Activated CD4-positive, alpha-beta T cell treated with anti-CD3 and anti-CD28 coated beads, Interleukin-2, amount 50 U/mL, for 16 hours (primary cell): ENCODE measurements around the gene EIF1AD.
"Not testable (repeated sequence)": the region's sequence is repeated elsewhere in the genome, so short reads cannot be mapped to it uniquely, and the experiment has no call there.

Source experiments
- DNase-seq: peaks from one replicate; pipeline ENCODE4 v3.0.0-alpha.2; 2020

Gene EIF1AD

DNA sequence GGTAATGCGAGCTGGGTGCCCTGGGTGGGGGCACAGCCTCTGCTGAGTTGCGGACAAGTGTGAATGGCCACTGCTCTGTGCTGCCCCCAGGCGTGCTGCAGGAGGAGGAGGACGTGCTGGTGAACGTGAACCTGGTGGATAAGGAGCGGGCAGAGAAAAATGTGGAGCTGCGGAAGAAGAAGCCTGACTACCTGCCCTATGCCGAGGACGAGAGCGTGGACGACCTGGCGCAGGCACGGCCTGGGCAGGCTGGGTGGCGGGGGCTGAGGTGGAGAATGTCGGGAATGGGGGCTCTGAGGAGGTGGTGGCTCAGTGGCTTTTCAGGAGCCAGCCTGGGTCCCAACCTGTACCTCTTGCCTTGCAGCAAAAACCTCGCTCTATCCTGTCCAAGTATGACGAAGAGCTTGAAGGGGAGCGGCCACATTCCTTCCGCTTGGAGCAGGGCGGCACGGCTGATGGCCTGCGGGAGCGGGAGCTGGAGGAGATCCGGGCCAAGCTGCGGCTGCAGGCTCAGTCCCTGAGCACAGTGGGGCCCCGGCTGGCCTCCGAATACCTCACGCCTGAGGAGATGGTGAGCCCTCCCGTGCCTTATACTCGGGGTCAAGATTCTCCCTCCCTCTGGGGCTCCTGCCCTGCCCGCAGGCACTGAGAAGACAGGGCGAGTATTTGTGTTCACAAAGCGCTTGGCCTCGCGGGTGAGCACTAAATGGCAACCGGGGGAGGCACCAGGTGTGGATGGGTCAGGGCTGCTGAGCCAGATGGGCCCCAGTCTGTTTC, 35.8 kb downstream of the EIF1AD start:
- DNase-seq: no peak

DNA sequence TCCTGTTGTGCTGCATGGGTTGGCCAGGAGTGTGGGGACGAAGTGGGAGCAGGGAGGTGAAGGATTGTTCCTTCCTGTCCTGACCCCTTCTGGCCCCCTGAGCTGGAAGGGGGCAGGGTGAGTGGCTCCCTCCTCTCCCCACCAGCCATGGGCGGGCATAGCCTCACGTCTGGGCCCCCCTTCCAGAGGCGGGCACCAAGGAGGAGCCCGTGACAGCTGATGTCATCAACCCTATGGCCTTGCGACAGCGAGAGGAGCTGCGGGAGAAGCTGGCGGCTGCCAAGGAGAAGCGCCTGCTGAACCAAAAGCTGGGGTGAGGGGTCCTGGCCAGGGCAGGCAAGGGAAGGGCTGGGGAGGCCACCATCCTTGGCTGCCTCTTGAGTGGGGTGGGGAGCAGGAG, 37.1 kb downstream of the EIF1AD start:
- no peak for DNase-seq

DNA sequence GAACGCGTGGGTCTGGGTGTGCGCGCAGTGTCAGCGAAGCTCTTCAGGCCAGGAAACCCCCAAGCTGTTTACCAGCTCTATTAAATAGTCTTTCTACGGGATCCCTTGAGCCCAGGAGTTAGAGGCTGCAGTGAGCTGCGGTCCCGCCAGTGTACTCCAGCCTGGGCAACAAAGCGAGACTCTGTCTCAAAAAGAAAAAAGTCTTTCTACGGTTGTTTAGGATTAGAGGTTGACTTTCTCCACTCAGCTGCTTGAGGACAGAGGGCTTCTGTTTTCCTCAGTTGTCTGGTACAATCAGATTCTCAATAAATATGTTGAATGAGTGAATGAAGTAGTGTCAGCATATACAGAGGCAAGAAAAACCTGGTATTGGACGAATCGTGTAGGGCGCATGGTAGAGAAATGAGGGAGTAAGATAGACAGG, 39.8 kb downstream of the EIF1AD start:
- no peak for DNase-seq

DNA sequence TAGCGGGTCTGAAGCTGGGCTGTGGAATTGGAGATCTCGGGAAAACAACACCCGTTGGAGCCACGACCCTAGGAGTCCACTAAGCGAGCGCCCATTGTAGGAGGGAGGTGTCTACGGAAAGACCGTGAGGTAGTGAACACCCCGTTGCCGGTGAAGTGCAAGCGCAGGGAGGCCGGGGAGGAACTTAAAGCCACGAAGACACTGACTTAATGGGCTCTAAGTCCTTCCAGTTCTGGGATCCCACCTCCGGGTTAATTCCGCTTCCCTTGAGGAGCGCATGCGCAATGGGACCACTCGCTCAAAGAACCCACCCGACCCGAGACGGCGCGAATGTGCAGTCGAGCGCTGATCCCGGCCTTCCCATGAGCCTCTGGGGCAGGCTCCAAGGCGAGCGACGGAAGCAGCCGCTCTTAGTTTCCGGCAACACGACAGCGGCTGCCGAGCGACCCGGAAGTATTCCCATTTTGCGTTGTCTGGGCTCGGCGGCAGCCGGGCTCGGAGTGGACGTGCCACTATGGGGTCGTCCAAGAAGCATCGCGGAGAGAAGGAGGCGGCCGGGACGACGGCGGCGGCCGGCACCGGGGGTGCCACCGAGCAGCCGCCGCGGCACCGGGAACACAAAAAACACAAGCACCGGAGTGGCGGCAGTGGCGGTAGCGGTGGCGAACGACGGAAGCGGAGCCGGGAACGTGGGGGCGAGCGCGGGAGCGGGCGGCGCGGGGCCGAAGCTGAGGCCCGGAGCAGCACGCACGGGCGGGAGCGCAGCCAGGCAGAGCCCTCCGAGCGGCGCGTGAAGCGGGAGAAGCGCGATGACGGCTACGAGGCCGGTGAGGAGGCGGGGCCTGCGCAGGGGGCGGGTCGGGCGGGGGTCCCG, 40.5 kb downstream of the EIF1AD start, which contains the start of gene SART1:
Gene SART1 (plus strand): TSS at position 468 of the 874 bp plus-strand sequence. CDS start 47 bp downstream, at position 515.
- DNase-seq: peak; percentile 99

DNA sequence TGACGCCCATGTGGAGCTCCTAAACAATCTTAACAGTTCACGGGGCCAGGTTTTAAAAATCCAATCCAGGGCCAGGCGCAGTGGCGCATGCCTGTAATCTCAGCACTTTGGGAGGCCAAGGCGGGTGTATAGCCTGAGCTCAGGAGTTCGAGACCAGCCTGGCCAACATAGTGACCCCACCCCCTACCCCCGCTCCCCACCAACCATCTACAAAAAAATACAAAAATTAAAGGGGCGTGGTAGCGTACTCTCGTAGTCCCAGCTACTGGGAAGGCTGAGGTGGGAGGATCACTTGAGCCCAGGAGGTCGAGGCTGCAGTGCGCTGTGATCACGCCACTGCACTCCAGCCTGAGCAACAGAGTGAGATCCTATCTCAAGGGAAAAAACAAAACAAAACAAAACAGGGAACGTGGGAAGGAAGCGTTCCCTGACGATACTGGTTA, 41.1 kb downstream of the EIF1AD start:
- no peak for DNase-seq

DNA sequence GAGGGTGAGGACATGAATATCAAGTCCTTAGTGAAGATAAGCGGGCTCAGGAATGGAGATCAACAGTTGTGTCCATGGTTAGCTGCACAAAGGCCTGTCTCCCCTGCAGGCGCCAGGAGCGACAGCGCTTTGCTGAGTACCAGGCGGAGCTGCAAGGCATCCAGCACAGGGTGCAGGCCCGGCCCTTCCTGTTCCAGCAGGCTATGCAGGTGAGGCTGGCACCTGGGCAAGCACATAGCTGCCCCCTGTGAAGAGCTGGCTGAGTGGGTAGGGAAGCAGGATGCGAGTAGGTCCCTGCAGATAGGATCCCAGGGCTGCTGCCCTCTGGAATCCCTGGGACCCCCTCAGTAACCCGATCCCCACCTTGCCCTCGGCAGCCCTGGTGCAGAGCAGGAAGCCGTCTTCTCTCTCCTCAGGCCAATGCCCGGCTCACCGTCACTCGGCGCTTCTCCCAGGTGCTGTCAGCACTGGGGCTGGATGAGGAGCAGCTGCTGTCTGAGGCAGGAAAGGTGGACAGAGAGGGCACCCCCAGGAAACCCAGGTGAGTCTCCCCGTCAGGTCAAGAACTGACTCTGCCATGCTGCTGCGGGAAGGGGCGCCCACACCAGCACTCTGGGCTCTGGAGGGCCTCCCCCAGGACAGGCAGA, 43.1 kb downstream of the EIF1AD start:
- no peak for DNase-seq

DNA sequence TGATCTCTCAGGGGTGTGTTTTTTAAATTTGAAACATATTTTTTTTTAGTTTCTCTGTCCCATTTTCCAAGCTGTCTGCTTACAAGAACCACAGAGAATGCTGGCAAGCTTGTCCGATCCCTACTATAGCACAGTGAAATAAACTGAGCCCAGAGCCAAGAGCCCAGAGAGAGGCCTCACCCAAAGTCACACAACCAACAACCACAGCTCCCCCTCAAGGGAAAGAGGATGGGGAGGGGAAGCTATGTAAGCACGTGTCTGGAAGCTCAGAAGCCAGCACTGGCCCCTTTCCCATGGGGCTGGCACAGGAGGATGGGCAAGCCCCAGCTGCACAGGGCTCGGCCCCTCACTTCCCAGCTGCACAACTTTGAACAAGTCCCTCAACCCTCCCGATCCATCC, 43.7 kb downstream of the EIF1AD start:
- DNase-seq: no peak

DNA sequence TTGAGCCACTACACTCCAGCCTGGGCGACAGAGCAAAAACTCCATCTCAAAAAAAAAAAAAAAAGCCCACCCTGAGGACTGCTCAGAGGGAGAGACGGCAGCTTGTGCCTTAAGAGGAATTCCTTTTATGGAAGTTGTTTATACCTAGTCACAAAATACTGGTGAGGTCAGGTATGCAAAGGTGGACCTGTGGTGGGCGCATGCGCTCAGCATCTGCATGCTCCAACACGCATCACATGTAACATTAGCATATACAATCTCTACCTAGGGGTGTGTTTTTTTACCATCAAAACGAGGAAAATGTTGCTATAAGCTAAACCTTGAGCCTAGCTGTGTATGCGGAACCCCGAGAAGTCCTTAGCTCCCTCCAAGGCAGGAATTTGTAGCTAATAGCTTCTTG, 47.2 kb downstream of the EIF1AD start:
- DNase-seq: no peak

DNA sequence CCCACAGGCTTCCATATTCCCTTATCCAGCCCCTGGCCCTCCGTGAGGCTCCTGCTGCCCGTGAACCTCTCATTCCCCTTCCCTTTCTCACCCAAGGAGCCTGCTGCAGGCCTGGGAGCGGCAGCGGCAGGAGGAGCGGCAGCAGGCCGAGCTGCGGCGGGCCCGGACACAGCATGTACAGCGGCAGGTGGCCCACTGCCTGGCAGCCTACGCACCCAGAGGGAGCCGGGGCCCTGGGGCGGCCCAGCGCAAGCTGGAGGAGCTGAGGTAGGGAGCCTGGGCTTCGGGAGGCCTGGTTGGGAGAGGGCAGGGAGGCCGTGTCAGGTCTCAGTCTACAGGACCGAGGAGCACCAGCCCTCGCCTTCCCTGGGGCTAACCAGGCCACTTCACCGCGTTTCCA, 48.5 kb downstream of the EIF1AD start:
- DNase-seq: no peak

DNA sequence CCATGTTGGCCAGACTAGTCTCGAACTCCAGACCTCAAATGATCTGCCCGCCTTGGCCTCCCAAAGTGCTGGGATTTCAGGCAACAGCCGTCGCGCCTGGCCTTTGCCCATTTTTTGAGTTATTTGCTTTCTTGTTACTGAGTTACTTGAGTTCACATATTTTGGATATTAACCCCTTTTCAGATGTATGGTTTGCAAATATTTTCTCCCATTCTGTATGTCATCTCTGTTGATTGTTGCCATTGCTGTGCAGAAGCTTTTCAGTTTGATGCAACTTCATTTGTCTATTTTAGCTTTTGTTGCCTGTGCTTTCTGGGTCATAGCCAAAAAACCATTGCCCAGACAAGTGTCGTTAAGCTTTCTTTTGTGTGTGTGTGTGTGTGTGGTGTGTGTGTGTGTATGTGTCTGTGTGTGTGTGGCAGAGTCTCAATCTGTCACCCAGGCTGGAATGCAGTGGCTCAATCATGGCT, 49.9 kb downstream of the EIF1AD start:
- no peak for DNase-seq

DNA sequence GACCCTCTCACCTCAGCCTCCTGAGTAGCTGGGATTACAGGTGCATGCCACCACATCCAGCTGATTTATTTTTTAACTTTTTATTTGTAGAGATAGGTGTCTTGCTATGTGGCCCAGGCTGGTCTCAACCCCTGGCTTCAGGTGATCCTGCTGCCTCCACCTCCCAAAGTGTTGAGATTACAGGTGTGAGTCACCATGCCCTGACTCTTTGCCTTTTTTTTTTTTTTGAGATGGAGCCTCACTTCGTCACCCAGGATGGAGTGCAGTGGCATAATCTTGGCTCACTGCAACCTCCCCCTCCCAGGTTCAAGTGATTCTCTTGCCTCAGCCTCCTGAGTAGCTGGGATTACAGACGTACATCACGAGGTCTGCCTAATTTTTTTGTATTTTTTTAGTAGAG, 50.3 kb downstream of the EIF1AD start:
- not testable (repeated sequence) for DNase-seq

DNA sequence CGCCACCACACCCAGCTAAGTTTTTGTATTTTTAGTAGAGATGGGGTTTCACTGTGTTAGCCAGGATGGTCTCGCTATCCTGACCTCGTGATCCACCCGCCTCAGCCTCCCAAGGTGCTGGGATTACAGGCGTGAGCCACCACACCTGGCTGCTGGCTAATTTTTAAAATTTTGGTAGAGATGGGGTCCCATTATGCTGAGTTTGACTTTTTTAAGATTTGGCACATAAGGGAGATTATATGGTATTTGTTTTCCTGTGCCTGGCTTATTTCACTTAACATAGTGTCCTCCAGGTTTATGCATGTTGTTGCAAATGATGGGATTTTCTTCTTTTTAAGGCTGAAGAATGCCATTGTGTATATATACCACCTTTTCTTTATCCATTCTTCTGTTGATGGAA, 51.2 kb downstream of the EIF1AD start:
- not testable (repeated sequence) for DNase-seq

DNA sequence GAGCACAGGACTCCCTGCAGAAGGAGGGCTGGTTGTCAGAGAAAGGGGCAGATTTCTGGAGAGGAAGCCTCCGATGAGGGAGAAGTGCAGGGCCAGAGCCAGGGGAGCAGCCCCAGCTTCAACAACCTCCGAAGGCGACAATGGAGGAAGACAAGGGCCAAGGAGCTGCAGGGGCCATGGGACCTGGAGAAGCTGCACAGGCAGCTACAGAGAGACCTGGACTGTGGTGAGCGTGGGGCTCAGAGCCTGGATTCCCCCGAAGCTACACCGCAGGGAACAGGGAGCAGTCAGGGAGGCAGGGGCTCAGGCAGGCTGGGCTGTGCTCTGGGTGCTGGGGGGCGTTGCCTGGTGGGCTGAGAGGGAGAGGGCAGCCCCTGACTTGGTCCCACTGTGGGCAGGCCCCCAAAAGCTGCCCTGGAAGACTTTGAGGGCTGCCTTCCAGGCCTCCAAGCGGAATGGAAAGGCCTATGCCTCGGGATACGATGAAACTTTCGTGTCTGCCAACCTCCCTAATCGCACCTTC, 54.3 kb downstream of the EIF1AD start:
- no peak for DNase-seq

DNA sequence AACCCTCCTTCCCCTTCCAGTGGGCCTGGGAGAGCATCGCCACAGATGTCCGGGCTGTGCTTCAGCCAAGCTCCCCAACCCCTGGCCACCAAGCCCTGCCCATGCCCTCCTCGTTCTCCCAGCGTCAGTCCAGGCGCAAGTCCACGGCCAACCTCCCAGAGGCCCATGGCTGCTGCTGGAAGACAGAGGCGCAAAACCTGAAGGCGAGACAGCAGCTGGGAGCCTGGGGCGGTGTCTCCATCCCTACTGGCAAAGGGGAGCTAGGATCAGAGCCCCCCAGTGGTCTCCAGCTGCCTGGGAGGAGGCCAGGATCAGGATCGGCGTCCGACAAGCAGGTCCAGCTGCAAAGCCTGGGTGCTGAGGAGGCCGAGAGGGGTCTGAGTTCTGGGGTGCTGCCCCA, 54.8 kb downstream of the EIF1AD start:
- no peak for DNase-seq

DNA sequence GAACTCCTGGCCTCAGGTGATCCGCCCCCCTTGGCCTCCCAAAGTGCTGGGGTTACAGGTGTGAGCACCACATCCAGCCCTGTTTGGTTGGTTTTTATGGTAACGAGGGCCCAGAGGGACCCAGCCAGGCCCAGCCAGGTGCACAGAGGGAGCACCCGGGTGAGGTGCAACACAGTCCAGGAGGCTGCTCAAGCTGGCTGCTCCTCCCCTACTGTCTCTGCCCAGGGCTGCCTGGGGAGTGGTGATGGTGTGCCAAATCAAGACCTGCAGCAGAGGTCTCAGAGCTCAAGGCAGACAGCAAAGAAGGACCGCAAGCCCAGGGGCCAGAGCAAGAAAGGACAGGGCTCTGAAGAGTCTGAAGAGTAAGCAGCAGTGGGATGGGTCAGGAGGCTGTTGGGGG, 55.3 kb downstream of the EIF1AD start:
- no peak for DNase-seq
